ENCODE results near the gene MAFF. TPM values are rescaled to one million over a fixed set of nuclear protein-coding genes. Genes with fewer than 3 reads are reported as not detected.
A peak's percentile ranks its signal among the peaks of the same experiment; 100 is the strongest.

The MAFF gene
- total RNA-seq, 4 donors from 2014 or later: 13.1 to 111 (median 24.6) TPM

GRCh38 chr22:38251341-38251692, 49.5 kb downstream of the MAFF start:
- Histone ChIP-seq H3K27me3 (no peaks in the 10 kb centered on the region), H3K4me1 (peaks cover 4 to 7% of the 10 kb centered on the region in 2 donors), H3K27ac (no peak overlapping the region), H3K4me3 (replicated peaks in 1 of 3) (no peak overlapping the region), H3K9me3 (no peaks in the 10 kb centered on the region), H3K36me3 (peaks cover 4 to 11% of the 10 kb centered on the region in 2 donors)
- WGBS, 2 donors: 94 to 95% methylated on average over 6 to 7 of the region's 7 CpGs
- no peak for DNase-seq
- no peak for TF ChIP-seq POLR2A (IDR thresholded peaks at IDR 0.05)
- no peak for TF ChIP-seq CTCF (IDR thresholded peaks at IDR 0.05)
- intact Hi-C loops (cut with DNase I): no loop called here

GRCh38 chr22:38255697-38256096, 53.9 kb downstream of the MAFF start:
- Histone ChIP-seq H3K4me1 (peaks cover 18 to 34% of the 10 kb centered on the region in 2 donors), H3K36me3 (no peaks in the 10 kb centered on the region), H3K9me3 (no peaks in the 10 kb centered on the region), H3K4me3 (replicated peaks in 1 of 3) (no peak overlapping the region), H3K27me3 (no peaks in the 10 kb centered on the region), H3K27ac (no peak overlapping the region)
- TF ChIP-seq CTCF (IDR thresholded peaks at IDR 0.05): no peak
- no peak for TF ChIP-seq POLR2A (IDR thresholded peaks at IDR 0.05)
- intact Hi-C loops (cut with DNase I): no loop called here
- 98% methylated on average over 2 of the region's 2 CpGs for WGBS, 2 donors
- DNase-seq: no peak

- intact Hi-C loops (cut with DNase I): no loop called here
- Histone ChIP-seq H3K9me3 (no peaks in the 10 kb centered on the region), H3K4me1 (peaks cover 31 to 49% of the 10 kb centered on the region in 2 donors), H3K27me3 (no peaks in the 10 kb centered on the region), H3K27ac (peak overlapping the region; percentile 42 to 80 (median 68)), H3K36me3 (no peaks in the 10 kb centered on the region), H3K4me3 (replicated peaks in 1 of 3) (no peak overlapping the region)
- DNase-seq: no peak
- WGBS, 2 donors: 57 to 64% methylated on average over 14 of the region's 14 CpGs
- TF ChIP-seq CTCF (IDR thresholded peaks at IDR 0.05) (no peak), POLR2A (IDR thresholded peaks at IDR 0.05) (no peak)
These were observed 55.4 kb downstream of the MAFF start for GRCh38 chr22:38257181-38257580.

GRCh38 chr22:38257650-38258250, 56.0 kb downstream of the MAFF start:
- Histone ChIP-seq H3K36me3 (no peaks in the 10 kb centered on the region), H3K4me3 (replicated peaks in 1 of 3) (no peak overlapping the region), H3K27me3 (no peaks in the 10 kb centered on the region), H3K9me3 (no peaks in the 10 kb centered on the region), H3K4me1 (peaks cover 36 to 54% of the 10 kb centered on the region in 2 donors), H3K27ac (peak overlapping the region; percentile 42 to 80 (median 68))
- intact Hi-C loops (cut with DNase I): no loop called here
- 73 to 78% methylated on average over 4 of the region's 4 CpGs for WGBS, 2 donors
- TF ChIP-seq CTCF (IDR thresholded peaks at IDR 0.05) (peak in 1 of 6 experiments; percentile 18), POLR2A (IDR thresholded peaks at IDR 0.05) (no peak)
- DNase-seq: peak in 1 of 2 donors; percentile 22

- Histone ChIP-seq H3K4me1 (peaks cover 37 to 61% of the 10 kb centered on the region in 2 donors), H3K36me3 (no peaks in the 10 kb centered on the region), H3K27me3 (no peaks in the 10 kb centered on the region), H3K4me3 (replicated peaks in 1 of 3) (no peak overlapping the region), H3K9me3 (no peaks in the 10 kb centered on the region), H3K27ac (peak overlapping the region in 2 of 3 donors; percentile 64 to 80)
- intact Hi-C loops (cut with DNase I): no loop called here
- WGBS, 2 donors: 76 to 77% methylated on average over 8 of the region's 8 CpGs
- TF ChIP-seq POLR2A (IDR thresholded peaks at IDR 0.05) (no peak), CTCF (IDR thresholded peaks at IDR 0.05) (no peak)
- DNase-seq: no peak
These were observed 57.1 kb downstream of the MAFF start for GRCh38 chr22:38258895-38259294.

Measured in thyroid gland (tissue), 4 donors.